ENCODE measurements around the gene DLGAP1. TPM values are rescaled to one million over a fixed set of nuclear protein-coding genes. Genes with fewer than 3 reads are reported as not detected.

The DLGAP1 gene
- total and polyA plus RNA-seq, 2 of the 13 experiments (the other 11 are each of a cell fraction or from before 2014, with no cell fraction given): 0.01 TPM; not detected in 1

GRCh38 chr18:3454365-3455089 lies 1000.6 kb downstream of the DLGAP1 start (continued):
- TF ChIP-seq ATF1 (CRISPR knock-in tag; IDR thresholded peaks at IDR 0.05) (no peak; the same call in 1 of the 2 replicates), ZNF264 (CRISPR knock-in tag; IDR thresholded peaks at IDR 0.05) (no peak), ZNF101 (CRISPR knock-in tag; IDR thresholded peaks at IDR 0.05; ENCODE audit: borderline replicate concordance, low read depth) (no peak), MED13 (CRISPR knock-in tag; IDR thresholded peaks at IDR 0.05) (no peak), TAF1 (CRISPR knock-in tag; IDR thresholded peaks at IDR 0.05) (no peak), ZKSCAN5 (CRISPR knock-in tag; IDR thresholded peaks at IDR 0.05) (no peak), MAFF (IDR thresholded peaks at IDR 0.05; ENCODE audit: low read depth, low read length) (peak; percentile 79), AHDC1 (CRISPR knock-in tag; IDR thresholded peaks at IDR 0.05; ENCODE audit: borderline replicate concordance) (no peak), ETV6 (CRISPR knock-in tag; conservative IDR thresholded peaks at IDR 0.05) (no peak), ZNF746 (CRISPR knock-in tag; IDR thresholded peaks at IDR 0.05) (no peak), SRF (IDR thresholded peaks at IDR 0.05; ENCODE audit: low read depth, low read length) (no peak), SNAPC2 (CRISPR knock-in tag; IDR thresholded peaks at IDR 0.05) (0 out of 2 replicates have a peak, but pooled peaks have one; percentile 4), ZNF414 (CRISPR knock-in tag; IDR thresholded peaks at IDR 0.05) (no peak), CTCF (CRISPR knock-in tag; IDR thresholded peaks at IDR 0.05) (peak; percentile 67), ATF5 (CRISPR knock-in tag; IDR thresholded peaks at IDR 0.05; ENCODE audit: low read depth) (no peak), ARID2 (CRISPR knock-in tag; IDR thresholded peaks at IDR 0.05; ENCODE audit: borderline replicate concordance) (no peak), RAD21 (CRISPR knock-in tag; IDR thresholded peaks at IDR 0.05) (peak; percentile 32; the same call in 1 of the 2 replicates), NCOR1 (IDR thresholded peaks at IDR 0.05; ENCODE audit: borderline replicate concordance, low read length) (peak; percentile 14; the same call in 1 of the 2 replicates)

Data from HepG2 (cell line).